GM19239 (cell line): ENCODE measurements around the gene MYO16.
"Not testable (repeated sequence)": the region's sequence is repeated elsewhere in the genome, so short reads cannot be mapped to it uniquely, and the experiment has no call there.

Experiments
- DNase-seq: peaks from one replicate; pipeline ENCODE4 v3.0.0; 2011; ENCODE audit warnings: low spot score; ENCODE audit not compliant: insufficient read length
- FAIRE-seq: peaks from 2 replicates; lab custom pipeline; 2011; peaks lifted over from hg19 to GRCh38; lab: Jason Lieb, UNC

MYO16 gene

GRCh38 chr13:108858676-108859075 is 229.3 kb downstream of the MYO16 start:
- DNase-seq, result no peak
- no peak for FAIRE-seq

- FAIRE-seq (no peak), DNase-seq (no peak)
These were observed 230.0 kb downstream of the MYO16 start for GRCh38 chr13:108859197-108860012.

GRCh38 chr13:108860418-108860817 is 231.0 kb downstream of the MYO16 start:
- FAIRE-seq (no peak), DNase-seq (no peak)

GRCh38 chr13:108877300-108877699 is 247.9 kb downstream of the MYO16 start:
- no peak for FAIRE-seq
- no peak for DNase-seq

GRCh38 chr13:108878732-108879131 is 249.3 kb downstream of the MYO16 start:
- no peak for FAIRE-seq
- DNase-seq, result no peak

GRCh38 chr13:108889324-108889984 is 260.0 kb downstream of the MYO16 start:
- DNase-seq, result no peak
- FAIRE-seq, result no peak

GRCh38 chr13:108895220-108895704 is 265.9 kb downstream of the MYO16 start:
- DNase-seq, result no peak
- FAIRE-seq, result no peak

- DNase-seq, result no peak
- FAIRE-seq, result no peak
These were observed 268.5 kb downstream of the MYO16 start for GRCh38 chr13:108897955-108898354.

GRCh38 chr13:108902405-108903155 is 273.2 kb downstream of the MYO16 start:
- DNase-seq (no peak), FAIRE-seq (no peak)

- no peak for DNase-seq
- no peak for FAIRE-seq
These were observed 274.2 kb downstream of the MYO16 start for GRCh38 chr13:108903613-108904012.

GRCh38 chr13:108911807-108912206 is 282.4 kb downstream of the MYO16 start:
- no peak for DNase-seq
- no peak for FAIRE-seq

GRCh38 chr13:108913731-108914130 is 284.3 kb downstream of the MYO16 start:
- not testable (repeated sequence) for DNase-seq, FAIRE-seq

- peak; percentile 53 for FAIRE-seq
- DNase-seq, result no peak
These were observed 285.8 kb downstream of the MYO16 start for GRCh38 chr13:108915095-108915633.

GRCh38 chr13:108915634-108916512 is 286.5 kb downstream of the MYO16 start:
- FAIRE-seq, result peak; percentile 84
- DNase-seq, result peak; percentile 29

- DNase-seq (no peak), FAIRE-seq (no peak)
These were observed 288.2 kb downstream of the MYO16 start for GRCh38 chr13:108917581-108917980.

GRCh38 chr13:108919036-108919907 is 289.9 kb downstream of the MYO16 start:
- DNase-seq, result no peak
- no peak for FAIRE-seq

- FAIRE-seq (no peak), DNase-seq (no peak)
These were observed 290.7 kb downstream of the MYO16 start for GRCh38 chr13:108920137-108920536.

GRCh38 chr13:108921238-108921637 is 291.8 kb downstream of the MYO16 start:
- FAIRE-seq, result no peak
- no peak for DNase-seq

- FAIRE-seq, result no peak
- no peak for DNase-seq
These were observed 292.7 kb downstream of the MYO16 start for GRCh38 chr13:108922108-108922507.
